GM12878 (cell line): Measurements from ENCODE around the gene SYN1. TPM values are rescaled to one million over a fixed set of nuclear protein-coding genes. Genes with fewer than 3 reads are reported as not detected.

Experiments used
- ATAC-seq: fragments of 200-7000 bp; cut with Tn5 transposase; 3 replicates; pipeline ENCODE4 v1.9.1; 2020; ENCODE audit warnings: mild to moderate bottlenecking, moderate library complexity
- BruUV-seq: library from RNA; stranded (reverse); fragments of 400-500 nt; replicated peaks from 2 replicates; lab custom pipeline; 2021; lab: Mats Ljungman, UMichigan
- CTCF ChIA-PET: fragments of 300-600 bp; sonication (Branson Sonifier 250); formaldehyde crosslinking; extraction: SDS; loops from one replicate; lab custom pipeline; 2021; ENCODE audit warnings: inconsistent platforms; lab: Yijun Ruan, JAX
- POLR2A ChIA-PET: fragments of 350-600 bp; formaldehyde crosslinking; extraction: SDS; loops from one replicate; lab custom pipeline; 2021; ENCODE audit warnings: inconsistent platforms; lab: Charles Lee
- RAD21 ChIA-PET: fragments of 300-600 bp; sonication (Branson Sonifier 250); formaldehyde crosslinking; loops from one replicate; lab custom pipeline; 2023; ENCODE audit warnings: antibody characterized with exemption; ENCODE audit not compliant: unreplicated experiment; lab: Charles Lee
- SMC1A ChIA-PET: fragments of 300-600 bp; sonication (Branson Sonifier 250); formaldehyde crosslinking; loops from one replicate; lab custom pipeline; 2023; ENCODE audit not compliant: unreplicated experiment, uncharacterized antibody; lab: Charles Lee
- DNase-seq: peaks from one replicate; pipeline ENCODE4 v3.0.0-alpha.2; 2011; ENCODE audit warnings: low read depth, low spot score
- FAIRE-seq: peaks from 3 replicates; lab custom pipeline; 2011; peaks lifted over from hg19 to GRCh38; lab: Jason Lieb, UNC
- H2AFZ ChIP-seq: 2 replicates; pipeline ENCODE4 v1.6.0; 2011; ENCODE audit warnings: low read depth, low read length, control low read depth; ENCODE audit not compliant: control insufficient read depth
- H3K27ac ChIP-seq: 2 replicates; pipeline ENCODE4 v1.5.1; 2011; ENCODE audit warnings: control low read depth; ENCODE audit not compliant: control insufficient read depth, insufficient read depth
- H3K27me3 ChIP-seq, 2 experiments: replicated peaks in 1 of 2; 2 replicates each; pipeline versions ENCODE4 v1.6.0 to v1.6.1; 2011; ENCODE audit warnings: low read length in 1 of 2; ENCODE audit not compliant: control insufficient read depth in 2 of 2, insufficient read depth in 2 of 2
- H3K36me3 ChIP-seq, 2 experiments: 2 replicates each; pipeline ENCODE4 v1.5.1; 2011; ENCODE audit warnings: low read length in 1 of 2; ENCODE audit not compliant: control insufficient read depth in 2 of 2, insufficient read depth in 2 of 2
- H3K4me1 ChIP-seq: 2 replicates; pipeline ENCODE4 v1.6.1; 2011; ENCODE audit warnings: mild to moderate bottlenecking, low read length, moderate library complexity, mixed read lengths; ENCODE audit not compliant: control insufficient read depth, insufficient read depth
- H3K4me2 ChIP-seq: 2 replicates; pipeline ENCODE4 v1.6.0; 2011; ENCODE audit warnings: control low read depth; ENCODE audit not compliant: control insufficient read depth, insufficient read depth
- H3K4me3 ChIP-seq: fragments of 200-600 bp; sonication (generic); 2 replicates; pipeline ENCODE4 v1.5.1; 2016
- H3K79me2 ChIP-seq: 2 replicates; pipeline ENCODE4 v1.6.0; 2011; ENCODE audit warnings: low read length; ENCODE audit not compliant: control insufficient read depth, insufficient read depth
- H3K9ac ChIP-seq: 2 replicates; pipeline ENCODE4 v1.8.0; 2011; ENCODE audit warnings: low read length, control low read depth, mixed read lengths; ENCODE audit not compliant: control insufficient read depth, insufficient read depth
- H3K9me3 ChIP-seq: replicated peaks from 3 replicates; pipeline ENCODE4 v1.5.1; 2011; ENCODE audit warnings: mild to moderate bottlenecking, low read length; ENCODE audit not compliant: control insufficient read depth, insufficient read depth
- H4K20me1 ChIP-seq: 2 replicates; pipeline ENCODE4 v1.6.0; 2011; ENCODE audit not compliant: control insufficient read depth, insufficient read depth
- MAX ChIP-seq: IDR thresholded peaks from 2 replicates; pipeline ENCODE4 v1.6.1; 2012; ENCODE audit warnings: low read depth, low read length, improper control_type of control experiment
- MEF2A ChIP-seq: IDR thresholded peaks from 2 replicates; pipeline ENCODE4 v1.6.1; 2011; ENCODE audit warnings: low read depth, mild to moderate bottlenecking, low read length, moderate library complexity; ENCODE audit not compliant: insufficient read depth
- MLLT1 ChIP-seq: fragments of 450-650 bp; IDR thresholded peaks from 2 replicates; pipeline ENCODE4 v1.6.1; 2016; ENCODE audit warnings: mild to moderate bottlenecking
- MTA3 ChIP-seq: IDR thresholded peaks from 2 replicates; pipeline ENCODE4 v1.6.1; 2012; ENCODE audit warnings: low read length, inconsistent platforms, borderline replicate concordance
- NFYA ChIP-seq: IDR thresholded peaks from 2 replicates; pipeline ENCODE4 v1.6.1; 2011; ENCODE audit warnings: low read depth, mild to moderate bottlenecking, low read length, improper control_type of control experiment, borderline replicate concordance
- PAX5 ChIP-seq: IDR thresholded peaks from 2 replicates; pipeline ENCODE4 v1.6.1; 2011; ENCODE audit warnings: low read depth, low read length, borderline replicate concordance
- STAT1 ChIP-seq: fragments of 450-650 bp; conservative IDR thresholded peaks from 2 replicates; pipeline ENCODE4 v1.6.1; 2014; ENCODE audit warnings: antibody characterized with exemption, mild to moderate bottlenecking
- ZNF274 ChIP-seq: IDR thresholded peaks from one replicate; pipeline ENCODE4 v1.8.0; 2011; ENCODE audit not compliant: insufficient read length, insufficient read depth
- WGBS: methylation state at CpG from one replicate; pipeline ENCODE4 v1.1.6; 2016; ENCODE audit warnings: low lambda C conversion rate; ENCODE audit not compliant: insufficient replicate concordance, insufficient coverage; ENCODE audit errors: missing lambda C conversion rate; 5-methylcytosine and 5-hydroxymethylcytosine counted together
- in situ Hi-C: fragments of 300-500 bp; cut with MboI; formaldehyde crosslinking; loops from 9 replicates; pipeline ENCODE4 v1.14.3; 2018; ENCODE audit warnings: mixed read lengths
- intact Hi-C: fragments of 100-400 bp; cut with micrococcal nuclease; formaldehyde crosslinking; loops from one replicate; pipeline ENCODE4 v1.14.2; 2022; ENCODE audit not compliant: unreplicated experiment
- polyA plus RNA-seq, 11 experiments: library from polyadenylated mRNA; depleted of rRNA in 4 of 11; unstranded in 6 of 11; stranded (reverse) in 5 of 11; fragments of >200 nt; fragmentation: Nextera tagmentation in 4 of 11; fragmentation: Illumina TruSeq in 1 of 11; extraction: Ambion mirVana in 4 of 11; extraction: Trizol in 1 of 11; gene quantifications; 1 replicate in 1 of 11; 2 replicates in 10 of 11; pipeline versions ENCODE4 v1.2.1 to v1.2.3, GENCODE V29; 2011 to 2016; ENCODE audit warnings: inconsistent platforms in 2 of 11, missing spikeins in 2 of 11, low read depth in 1 of 11
- total RNA-seq, 4 experiments: library from RNA; depleted of rRNA in 3 of 4; stranded (reverse); fragments of >200 nt in 3 of 4; fragmentation: Illumina TruSeq in 1 of 4; extraction: Trizol in 1 of 4; gene quantifications; 2 replicates each; pipeline versions ENCODE4 v1.2.1 to v1.2.3, GENCODE V29; 2013 to 2021

The SYN1 gene
- total and polyA plus RNA-seq, 10 of the 15 experiments (the other 5 are each of a cell fraction or from before 2014, with no cell fraction given), result 0.09 to 0.57 (median 0.16) TPM; not detected in 3

GRCh38 chrX:47597222-47597621 is 22.4 kb downstream of the SYN1 start (continued):
- TF ChIP-seq ZNF274, result no peak
- no peak for TF ChIP-seq MLLT1

GRCh38 chrX:47596256-47596655 is 23.4 kb downstream of the SYN1 start:
- no TSS peak for BruUV-seq
- RAD21 ChIA-PET, result no interaction called here
- TF ChIP-seq STAT1 (no peak), NFYA (no peak), MTA3 (no peak), MEF2A (no peak), PAX5 (no peak), MAX (no peak)
- Histone ChIP-seq H3K27ac (no peak overlapping the region), H3K36me3 (no peaks in the 10 kb centered on the region), H3K27me3 (no peaks in the 10 kb centered on the region), H3K4me1 (no peaks in the 10 kb centered on the region), H3K79me2 (no peaks in the 10 kb centered on the region), H4K20me1 (no peaks in the 10 kb centered on the region), H3K4me2 (no peak overlapping the region), H3K9me3 (no peaks in the 10 kb centered on the region; the same call in 2 of the 3 replicates), H3K9ac (no peak overlapping the region), H2AFZ (no peak overlapping the region), H3K4me3 (no peak overlapping the region)
- SMC1A ChIA-PET, result no interaction called here
- DNase-seq, result no peak
- FAIRE-seq, result no peak
- in situ Hi-C loops (no loop called here), intact Hi-C loops (no loop called here)
- CTCF ChIA-PET, result interaction anchor here (1.5 kb wide), 1 partner anchor 9 kb away, joined by 4 read pairs; no protein-coding TSS in a partner anchor
- 25% methylated on average over 2 of the region's 2 CpGs for WGBS
- POLR2A ChIA-PET, result interaction anchor here (0.6 kb wide), 1 partner anchor 132 kb away, joined by 3 read pairs; no protein-coding TSS in a partner anchor
- no peak for ATAC-seq
